K562 (cell line): Measurements from ENCODE around the gene SGSH. TPM values are rescaled to one million over a fixed set of nuclear protein-coding genes. Genes with fewer than 3 reads are reported as not detected.

Source experiments
- ATAC-seq: fragments of 200-7000 bp; cut with Tn5 transposase; 3 replicates; pipeline ENCODE4 v1.9.1; 2020; ENCODE audit warnings: moderate library complexity
- BruUV-seq: library from RNA; stranded (reverse); fragments of 400-500 nt; replicated peaks from 2 replicates; lab custom pipeline; 2021; lab: Mats Ljungman, UMichigan
- CTCF ChIA-PET: fragments of 300-600 bp; formaldehyde crosslinking; extraction: SDS; loops from one replicate; lab custom pipeline; 2021; ENCODE audit warnings: low intra/inter-chr PET ratio; lab: Yijun Ruan, JAX
- POLR2A ChIA-PET: fragments of 300-600, 350-650 bp; sonication (Branson Sonifier 250); formaldehyde crosslinking; extraction: SDS; loops from one replicate; lab custom pipeline; 2021; ENCODE audit warnings: antibody characterized with exemption, inconsistent platforms; lab: Yijun Ruan, JAX
- DNase-seq, 4 experiments: peaks; one replicate each; pipeline versions ENCODE4 v3.0.0 to v3.0.0-alpha.2; 2011 to 2018; ENCODE audit warnings: low spot score in 3 of 4, mixed read lengths in 3 of 4; ENCODE audit errors: extremely low read depth in 1 of 4
- FAIRE-seq: peaks from 2 replicates; lab custom pipeline; 2011; peaks lifted over from hg19 to GRCh38; lab: Jason Lieb, UNC
- H2AFZ ChIP-seq: 2 replicates; pipeline ENCODE4 v1.6.0; 2011; ENCODE audit warnings: low read depth, low read length, control low read depth, inconsistent platforms
- H3K27ac ChIP-seq: fragments of 200-600 bp; 3 replicates; pipeline ENCODE4 v1.8.0; 2011; ENCODE audit warnings: low read depth, mild to moderate bottlenecking, control low read depth, inconsistent platforms, low read length, moderate library complexity, mixed read lengths; ENCODE audit errors: extremely low read depth
- H3K27me3 ChIP-seq, 2 experiments: fragments of 300-600 bp in 1 of 2; 2 replicates in 1 of 2; 3 replicates in 1 of 2; pipeline versions ENCODE4 v1.6.0 to v1.8.0; 2011; ENCODE audit warnings: inconsistent platforms in 2 of 2, low read length in 2 of 2, mild to moderate bottlenecking in 1 of 2, mixed read lengths in 1 of 2, moderate library complexity in 1 of 2; ENCODE audit not compliant: control insufficient read depth in 2 of 2, insufficient read depth in 2 of 2
- H3K36me3 ChIP-seq: fragments of 300-600 bp; 3 replicates; pipeline ENCODE4 v1.8.0; 2011; ENCODE audit warnings: mild to moderate bottlenecking, low read length, inconsistent platforms; ENCODE audit not compliant: control insufficient read depth, insufficient read depth
- H3K4me1 ChIP-seq, 2 experiments: fragments of 200-600 bp in 1 of 2; replicated peaks in 1 of 2; 2 replicates in 1 of 2; 3 replicates in 1 of 2; pipeline versions ENCODE4 v1.5.1 to v1.8.0; 2011; ENCODE audit warnings: inconsistent platforms in 2 of 2, low read length in 2 of 2, mild to moderate bottlenecking in 1 of 2, mixed read lengths in 1 of 2, moderate library complexity in 1 of 2; ENCODE audit not compliant: control insufficient read depth in 2 of 2, insufficient read depth in 2 of 2
- H3K4me2 ChIP-seq: 2 replicates; pipeline ENCODE4 v1.6.1; 2011; ENCODE audit warnings: low read length, control low read depth, inconsistent platforms, mixed read lengths; ENCODE audit not compliant: insufficient read depth
- H3K4me3 ChIP-seq: fragments of 200-600 bp; sonication (generic), shearing (Covaris generic); 2 replicates; pipeline ENCODE4 v1.5.1; 2016; ENCODE audit warnings: control low read depth, inconsistent platforms
- H3K79me2 ChIP-seq: fragments of 200-600 bp; 3 replicates; pipeline ENCODE4 v1.8.0; 2011; ENCODE audit warnings: low read length, inconsistent platforms; ENCODE audit not compliant: control insufficient read depth, insufficient read depth
- H3K9ac ChIP-seq, 2 experiments: 2 replicates each; pipeline versions ENCODE4 v1.6.0 to v1.6.1; 2011; ENCODE audit warnings: low read depth in 2 of 2, low read length in 2 of 2, control low read depth in 1 of 2, inconsistent platforms in 1 of 2, mild to moderate bottlenecking in 1 of 2, mixed read lengths in 1 of 2; ENCODE audit not compliant: insufficient read depth in 1 of 2
- H3K9me1 ChIP-seq: one replicate; pipeline ENCODE4 v1.6.0; 2011; ENCODE audit warnings: inconsistent platforms, mild to moderate bottlenecking, low read length, moderate library complexity; ENCODE audit not compliant: control insufficient read depth, insufficient read depth
- H3K9me3 ChIP-seq: replicated peaks from 2 replicates; pipeline ENCODE4 v1.5.1; 2011; ENCODE audit warnings: low read depth, low read length, inconsistent platforms; ENCODE audit not compliant: control insufficient read depth, insufficient read depth
- H4K20me1 ChIP-seq: replicated peaks from 2 replicates; pipeline ENCODE4 v1.6.1; 2011; ENCODE audit warnings: low read length, inconsistent platforms, mixed read lengths; ENCODE audit not compliant: control insufficient read depth, insufficient read depth
- CXXC5 ChIP-seq: fragments of 250-450 bp; sonication (Bioruptor Pico); IDR thresholded peaks from 2 replicates; pipeline ENCODE4 v1.8.0; 2022; ENCODE audit warnings: inconsistent platforms, mild to moderate bottlenecking, moderate library complexity
- SRF ChIP-seq, 2 experiments: fragments of 250-450, 450-650 bp in 1 of 2; sonication (Bioruptor Pico) in 1 of 2; sonication (generic) in 1 of 2; formaldehyde crosslinking; IDR thresholded peaks; 2 replicates each; pipeline versions ENCODE4 v1.5.0 to v1.5.1; 2020 to 2022; ENCODE audit warnings: mild to moderate bottlenecking in 1 of 2, missing genetic modification reagents in 1 of 2
- ZNF589 ChIP-seq: fragments of 200-800 bp; sonication (Bioruptor generic); IDR thresholded peaks from 2 replicates; pipeline ENCODE4 v1.6.1; 2016; ENCODE audit warnings: low read depth, missing genetic modification characterization, missing compliant biosample characterization
- WGBS: fragments of 100-300 bp; shearing (Covaris generic); methylation state at CpG from one replicate; pipeline ENCODE4 v1.1.6; 2016; ENCODE audit warnings: low coverage, mixed read lengths; ENCODE audit not compliant: insufficient coverage; ENCODE audit errors: missing lambda C conversion rate; 5-methylcytosine and 5-hydroxymethylcytosine counted together
- in situ Hi-C: fragments of 300-500 bp; cut with MboI; formaldehyde crosslinking; loops from 4 replicates; pipeline ENCODE4 v1.15.0; 2018; ENCODE audit warnings: inconsistent platforms, mixed read lengths
- intact Hi-C: fragments of 100-400 bp; cut with micrococcal nuclease; formaldehyde crosslinking; loops from 2 replicates; pipeline ENCODE4 v1.14.2; 2022
- polyA plus RNA-seq, 8 experiments: library from polyadenylated mRNA; depleted of rRNA in 4 of 8; stranded (reverse) in 5 of 8; unstranded in 3 of 8; fragments of >200 nt; fragmentation: Nextera tagmentation in 2 of 8; fragmentation: Illumina TruSeq in 1 of 8; extraction: Ambion mirVana in 2 of 8; extraction: Trizol in 1 of 8; gene quantifications; 2 replicates each; pipeline versions ENCODE4 v1.2.1 to v1.2.3, GENCODE V29; 2011 to 2014; ENCODE audit warnings: inconsistent platforms in 1 of 8, missing spikeins in 1 of 8
- total RNA-seq, 7 experiments: library from RNA; depleted of rRNA in 6 of 7; stranded (reverse); fragments of >200 nt in 6 of 7; fragmentation: Illumina TruSeq in 2 of 7; extraction: Trizol in 2 of 7; gene quantifications; 2 replicates each; pipeline versions ENCODE4 v1.2.1 to v1.2.3, GENCODE V29; 2011 to 2021; ENCODE audit warnings: low replicate concordance in 1 of 7

SGSH gene
- total and polyA plus RNA-seq, 9 of the 15 experiments (the other 6 are each of a cell fraction or from before 2014, with no cell fraction given): 0.25 to 15.7 (median 4.9) TPM

- no peak overlapping the region for H3K9ac ChIP-seq
- H3K9me1 ChIP-seq: no peaks in the 10 kb centered on the region
- no peak overlapping the region for H3K4me2 ChIP-seq
- no peak overlapping the region for H3K27ac ChIP-seq
- H3K9me3 ChIP-seq: no peaks in the 10 kb centered on the region
- H2AFZ ChIP-seq: no peak overlapping the region
- H3K79me2 ChIP-seq: no peaks in the 10 kb centered on the region
- 15% methylated on average over 6 of the region's 7 CpGs for WGBS
- no peak for TF ChIP-seq ZNF589 (CRISPR knock-in tag)
- H3K4me3 ChIP-seq: no peak overlapping the region
- H3K27me3 ChIP-seq: peaks cover 25 to 68% of the 10 kb centered on the region in 2 experiments
- no peaks in the 10 kb centered on the region for H4K20me1 ChIP-seq
- ChIA-PET CTCF (no interaction called here), POLR2A (interaction anchor here (0.8 kb wide), 1 partner anchor 11 kb away, joined by 3 read pairs; no protein-coding TSS in a partner anchor)
- ATAC-seq: no peak
- FAIRE-seq: no peak
- BruUV-seq: no TSS peak
- in situ Hi-C loops (no loop called here), intact Hi-C loops (no loop called here)
- DNase-seq: no peak
- H3K36me3 ChIP-seq: no peaks in the 10 kb centered on the region
- H3K4me1 ChIP-seq: peaks cover 0 to 8% of the 10 kb centered on the region in 2 experiments; a peak in 2 of 5 replicates
Observed at GRCh38 chr17:80171681-80172080, 48.5 kb downstream of the SGSH start.

- Histone ChIP-seq H4K20me1 (no peaks in the 10 kb centered on the region), H2AFZ (no peak within 1 kb of the TSS), H3K9me3 (no peaks in the 10 kb centered on the region), H3K9ac (no peak within 1 kb of the TSS), H3K4me2 (no peak within 1 kb of the TSS), H3K79me2 (no peaks in the 10 kb centered on the region), H3K4me3 (no peak within 1 kb of the TSS), H3K27me3 (peaks cover 19 to 56% of the 10 kb centered on the region in 2 experiments; a peak in 4 of 5 replicates), H3K36me3 (no peaks in the 10 kb centered on the region), H3K27ac (no peak within 1 kb of the TSS), H3K4me1 (peaks cover 0 to 3% of the 10 kb centered on the region in 2 experiments; a peak in 2 of 5 replicates), H3K9me1 (no peaks in the 10 kb centered on the region)
- ATAC-seq (no peak), FAIRE-seq (no peak), DNase-seq (no peak)
- BruUV-seq: no TSS peak
- TF ChIP-seq SRF (CRISPR knock-in tag; IDR thresholded peaks at IDR 0.05) (peak in 1 of 2 experiments; percentile 56; a peak in 1 of 4 replicates), CXXC5 (no peak)
- POLR2A ChIA-PET: no interaction called here
- WGBS: 21% methylated on average over 15 of the region's 19 CpGs
- in situ Hi-C loops: no loop called here
- CTCF ChIA-PET: no interaction called here
- intact Hi-C loops: no loop called here
Observed at GRCh38 chr17:80169784-80170500, 50.2 kb downstream of the SGSH start, which contains the start of gene CARD14. TSS of gene CARD14 (plus strand) at chr17:80170030. CDS start at chr17:80181439, 11,409 bp downstream.
